Measurements from ENCODE around the gene GMIP.

Gene GMIP

GRCh38 chr19:19659646-19660245 is 16.3 kb upstream of the GMIP start:
- no peak for DNase-seq (ENCODE audit: low read depth)

GRCh38 chr19:19657397-19657783 is 13.9 kb upstream of the GMIP start:
- no peak for DNase-seq (ENCODE audit: low read depth)

GRCh38 chr19:19656451-19657396 is 13.3 kb upstream of the GMIP start:
- DNase-seq (ENCODE audit: low read depth) = no peak

- DNase-seq (ENCODE audit: low read depth) = no peak
Measured at GRCh38 chr19:19655641-19656343, 12.3 kb upstream of the GMIP start.

GRCh38 chr19:19655051-19655594 is 11.7 kb upstream of the GMIP start:
- DNase-seq (ENCODE audit: low read depth) = no peak

- no peak for DNase-seq (ENCODE audit: low read depth)
Measured at GRCh38 chr19:19654441-19654840, 11.0 kb upstream of the GMIP start.

- DNase-seq (ENCODE audit: low read depth) = no peak
Measured at GRCh38 chr19:19653597-19654147, 10.2 kb upstream of the GMIP start.

GRCh38 chr19:19652482-19653295 is 9.2 kb upstream of the GMIP start:
- no peak for DNase-seq (ENCODE audit: low read depth)

GRCh38 chr19:19651076-19651475 is 7.6 kb upstream of the GMIP start:
- no peak for DNase-seq (ENCODE audit: low read depth)

GRCh38 chr19:19650331-19650730 is 6.9 kb upstream of the GMIP start:
- DNase-seq (ENCODE audit: low read depth) = no peak

- DNase-seq (ENCODE audit: low read depth) = no peak
Measured at GRCh38 chr19:19649580-19649995, 6.1 kb upstream of the GMIP start.

GRCh38 chr19:19649155-19649554 is 5.7 kb upstream of the GMIP start:
- DNase-seq (ENCODE audit: low read depth) = no peak

GRCh38 chr19:19647037-19647835 is 3.8 kb upstream of the GMIP start:
- no peak for DNase-seq (ENCODE audit: low read depth)

- no peak for DNase-seq (ENCODE audit: low read depth)
Measured at GRCh38 chr19:19645233-19645870, 1.9 kb upstream of the GMIP start.

- DNase-seq (ENCODE audit: low read depth) = no peak
Measured at GRCh38 chr19:19644054-19644388, 564 bp upstream of the GMIP start.

- no peak for DNase-seq (ENCODE audit: low read depth)
Measured at GRCh38 chr19:19642506-19643157, 825 bp downstream of the GMIP start.

GRCh38 chr19:19637523-19638251 is 5.8 kb downstream of the GMIP start:
- DNase-seq (ENCODE audit: low read depth) = no peak

GRCh38 chr19:19637186-19637522 is 6.3 kb downstream of the GMIP start:
- DNase-seq (ENCODE audit: low read depth) = no peak

- DNase-seq (ENCODE audit: low read depth) = no peak
Measured at GRCh38 chr19:19636573-19637185, 6.8 kb downstream of the GMIP start.

All from activated T-cell treated with anti-CD3 and anti-CD28 coated beads for 1 hour (primary cell).